GM12872 (cell line): ENCODE data around the gene ARHGAP5.

Experiments
- CTCF ChIP-seq: IDR thresholded peaks from 3 replicates; pipeline ENCODE4 v1.5.1; 2011; ENCODE audit warnings: low read depth, mild to moderate bottlenecking, low read length, moderate library complexity; ENCODE audit not compliant: insufficient read depth

Gene ARHGAP5

GRCh38 chr14:32171469-32171868, 94.4 kb downstream of the ARHGAP5 start:
- TF ChIP-seq CTCF: no peak

GRCh38 chr14:32183151-32184058, 106.3 kb downstream of the ARHGAP5 start:
- TF ChIP-seq CTCF: no peak

DNA sequence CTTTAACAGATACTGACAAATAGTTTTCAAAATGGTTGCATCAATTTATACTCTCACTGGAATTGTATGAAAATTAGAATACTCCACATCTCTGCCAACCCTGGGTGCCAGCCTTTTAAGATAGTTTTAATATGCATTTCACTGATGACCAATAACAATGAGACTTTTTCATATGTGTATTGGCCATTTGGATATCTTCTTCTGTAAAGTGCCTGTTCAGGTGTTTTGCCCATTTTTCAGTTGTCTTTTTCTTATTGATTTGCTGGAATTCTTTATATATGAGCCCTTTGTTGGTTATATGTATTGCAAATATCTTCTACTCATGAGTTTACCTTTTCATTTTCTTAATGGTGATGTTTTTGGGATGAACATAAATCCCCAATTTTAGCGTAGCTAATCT, 108.0 kb downstream of the ARHGAP5 start:
- no peak for TF ChIP-seq CTCF

GRCh38 chr14:32186248-32186647, 109.1 kb downstream of the ARHGAP5 start:
- TF ChIP-seq CTCF: no peak

GRCh38 chr14:32189811-32190210, 112.7 kb downstream of the ARHGAP5 start:
- TF ChIP-seq CTCF: no peak

GRCh38 chr14:32190673-32191072, 113.6 kb downstream of the ARHGAP5 start:
- no peak for TF ChIP-seq CTCF

- TF ChIP-seq CTCF: no peak
Measured at GRCh38 chr14:32192712-32193373, 115.7 kb downstream of the ARHGAP5 start.
